GM23338 (cell line): ENCODE results near the gene MYO9A. TPM values are rescaled to one million over a fixed set of nuclear protein-coding genes. Genes with fewer than 3 reads are reported as not detected.

ENCODE experiments used
- ATAC-seq: fragments of 200-7000 bp; cut with Tn5 transposase; 3 replicates; pipeline ENCODE4 v1.9.1; 2020
- DNase-seq: peaks from one replicate; pipeline ENCODE4 v3.0.0-alpha.2; 2015; ENCODE audit warnings: low spot score
- H2AFZ ChIP-seq: fragments of 200-600 bp; sonication (generic); 2 replicates; pipeline ENCODE4 v1.8.0; 2016; ENCODE audit warnings: antibody characterized with exemption, mild to moderate bottlenecking, moderate library complexity
- H3F3A ChIP-seq: fragments of 200-600 bp; sonication (generic); replicated peaks from 2 replicates; pipeline ENCODE4 v1.8.0; 2017; ENCODE audit warnings: antibody characterized with exemption, mixed run types, low read depth
- H3K27ac ChIP-seq: fragments of 200-600 bp; sonication (generic); 2 replicates; pipeline ENCODE4 v1.6.1; 2016; ENCODE audit warnings: low read depth
- H3K27me3 ChIP-seq: fragments of 200-600 bp; sonication (generic); 2 replicates; pipeline ENCODE4 v1.8.0; 2016; ENCODE audit warnings: mild to moderate bottlenecking, mixed run types, moderate library complexity; ENCODE audit not compliant: insufficient read depth
- H3K36me3 ChIP-seq: fragments of 200-600 bp; sonication (generic); 2 replicates; pipeline ENCODE4 v1.8.0; 2016; ENCODE audit warnings: mild to moderate bottlenecking; ENCODE audit not compliant: insufficient read depth
- H3K4me1 ChIP-seq: fragments of 200-600 bp; sonication (generic); 2 replicates; pipeline ENCODE4 v1.8.0; 2016; ENCODE audit warnings: mild to moderate bottlenecking, moderate library complexity; ENCODE audit not compliant: insufficient read depth
- H3K4me2 ChIP-seq: fragments of 200-600 bp; sonication (generic); 2 replicates; pipeline ENCODE4 v1.7.1; 2017; ENCODE audit warnings: mixed run types
- H3K4me3 ChIP-seq: fragments of 200-600 bp; sonication (generic); 2 replicates; pipeline ENCODE4 v1.6.1; 2016; ENCODE audit warnings: mixed run types
- H3K79me2 ChIP-seq: fragments of 200-600 bp; sonication (generic); replicated peaks from 2 replicates; pipeline ENCODE4 v1.8.0; 2017; ENCODE audit warnings: mild to moderate bottlenecking; ENCODE audit not compliant: insufficient read depth
- H3K9me2 ChIP-seq: fragments of 200-600 bp; sonication (generic); 2 replicates; pipeline ENCODE4 v1.8.0; 2017; ENCODE audit not compliant: insufficient read depth
- H4K20me1 ChIP-seq: fragments of 200-600 bp; sonication (generic); replicated peaks from 2 replicates; pipeline ENCODE4 v1.8.0; 2017; ENCODE audit warnings: mild to moderate bottlenecking; ENCODE audit not compliant: insufficient read depth
- H3K27ac Mint-ChIP-seq: 2 replicates; pipeline ENCODE4 v1.8.0; 2020; ENCODE audit warnings: inconsistent platforms, mild to moderate bottlenecking, moderate library complexity, mixed read lengths
- H3K27me3 Mint-ChIP-seq: 3 replicates; pipeline ENCODE4 v1.8.0; 2022; ENCODE audit warnings: low read depth, mild to moderate bottlenecking, moderate library complexity, mixed read lengths, inconsistent platforms; ENCODE audit not compliant: insufficient read depth, poor library complexity
- H3K36me3 Mint-ChIP-seq: 3 replicates; pipeline ENCODE4 v1.8.0; 2021; ENCODE audit warnings: low read depth, mild to moderate bottlenecking, inconsistent platforms, moderate library complexity, mixed read lengths
- H3K4me1 Mint-ChIP-seq: 3 replicates; pipeline ENCODE4 v1.8.0; 2020; ENCODE audit warnings: mild to moderate bottlenecking, inconsistent platforms, mixed read lengths
- H3K4me3 Mint-ChIP-seq: 3 replicates; pipeline ENCODE4 v1.8.0; 2021; ENCODE audit warnings: moderate library complexity, mild to moderate bottlenecking, inconsistent platforms, mixed read lengths
- H3K9me3 Mint-ChIP-seq: 3 replicates; pipeline ENCODE4 v1.8.0; 2020; ENCODE audit warnings: moderate library complexity, mild to moderate bottlenecking, inconsistent platforms, mixed read lengths
- CREB1 ChIP-seq: fragments of 250-450 bp; sonication (Bioruptor Pico); IDR thresholded peaks from 2 replicates; pipeline ENCODE4 v1.5.0; 2020; ENCODE audit warnings: low read depth, mild to moderate bottlenecking, moderate library complexity
- CTCF ChIP-seq, 2 experiments: fragments of 200-600 bp in 1 of 2; sonication (generic) in 1 of 2; conservative IDR thresholded peaks; 2 replicates each; pipeline versions ENCODE4 v1.5.1 to v1.6.1; 2016 to 2017; ENCODE audit warnings: antibody characterized with exemption in 2 of 2, low read depth in 2 of 2, mild to moderate bottlenecking in 2 of 2, moderate library complexity in 1 of 2
- ETS1 ChIP-seq: IDR thresholded peaks from 2 replicates; pipeline ENCODE4 v1.6.1; 2016; ENCODE audit warnings: antibody characterized with exemption
- EZH2 ChIP-seq: fragments of 200-600 bp; sonication (generic); IDR thresholded peaks from one replicate; pipeline ENCODE4 v1.8.0; 2017; ENCODE audit warnings: antibody characterized with exemption, mild to moderate bottlenecking, low read depth; ENCODE audit not compliant: unreplicated experiment
- EZH2phosphoT487 ChIP-seq: fragments of 200-600 bp; sonication (generic); IDR thresholded peaks from one replicate; pipeline ENCODE4 v1.8.1; 2018; ENCODE audit warnings: antibody characterized with exemption; ENCODE audit not compliant: unreplicated experiment
- JUNB ChIP-seq: IDR thresholded peaks from one replicate; pipeline ENCODE4 v1.6.1; 2016; ENCODE audit warnings: antibody characterized with exemption; ENCODE audit not compliant: unreplicated experiment
- NANOG ChIP-seq: IDR thresholded peaks from 2 replicates; pipeline ENCODE4 v1.6.1; 2016; ENCODE audit warnings: antibody characterized with exemption, borderline replicate concordance
- POLR2AphosphoS5 ChIP-seq: IDR thresholded peaks from 2 replicates; pipeline ENCODE4 v1.6.1; 2016; ENCODE audit warnings: antibody characterized with exemption, low read depth
- REST ChIP-seq: IDR thresholded peaks from one replicate; pipeline ENCODE4 v1.6.1; 2018; ENCODE audit warnings: antibody characterized with exemption; ENCODE audit not compliant: unreplicated experiment
- STAT1 ChIP-seq: IDR thresholded peaks from one replicate; pipeline ENCODE4 v1.6.1; 2016; ENCODE audit warnings: antibody characterized with exemption; ENCODE audit not compliant: unreplicated experiment
- ZNF114 ChIP-seq: fragments of 250-450 bp; sonication (Bioruptor Pico); IDR thresholded peaks from 2 replicates; pipeline ENCODE4 v1.5.0; 2020; ENCODE audit warnings: mild to moderate bottlenecking, moderate library complexity
- ZNF331 ChIP-seq: fragments of 250-450 bp; sonication (Bioruptor Pico); IDR thresholded peaks from 2 replicates; pipeline ENCODE4 v1.5.0; 2020; ENCODE audit warnings: low read depth, mild to moderate bottlenecking, moderate library complexity
- ZNF462 ChIP-seq: fragments of 250-450 bp; sonication (Bioruptor Pico); IDR thresholded peaks from 2 replicates; pipeline ENCODE4 v1.5.0; 2020; ENCODE audit warnings: mild to moderate bottlenecking, moderate library complexity
- polyA plus RNA-seq: library from polyadenylated mRNA; unstranded; fragments of >200 nt; fragmentation: Nextera tagmentation; extraction: Ambion mirVana; gene quantifications from 2 replicates; pipeline ENCODE4 v1.2.1, GENCODE V29; 2016
- total RNA-seq: library from RNA; depleted of rRNA; stranded (reverse); fragments of >200 nt; shearing (Covaris generic); gene quantifications from 2 replicates; pipeline ENCODE4 v1.2.3, GENCODE V29; 2014

Gene MYO9A
- total and polyA plus RNA-seq, 2 experiments from 2014 or later = 11.6 to 32.8 TPM

GRCh38 chr15:71934446-71934845 lies 183.5 kb downstream of the MYO9A start (continued):
- TF ChIP-seq ZNF462 (CRISPR knock-in tag) = no peak

- H3K27me3 Mint-ChIP-seq = no peaks in the 10 kb centered on the region
- Histone ChIP-seq H3K27me3 (no peaks in the 10 kb centered on the region), H3K4me2 (no peak overlapping the region), H4K20me1 (no peaks in the 10 kb centered on the region), H3K9me2 (no peaks in the 10 kb centered on the region), H3K4me3 (no peak overlapping the region), H3K4me1 (no peaks in the 10 kb centered on the region), H2AFZ (no peak overlapping the region), H3K79me2 (no peaks in the 10 kb centered on the region), H3F3A (no peaks in the 10 kb centered on the region), H3K27ac (no peak overlapping the region), H3K36me3 (peaks cover 4% of the 10 kb centered on the region; the same call in 1 of the 2 replicates)
- no peak for DNase-seq
- no peak overlapping the region for H3K4me3 Mint-ChIP-seq
- H3K4me1 Mint-ChIP-seq = no peaks in the 10 kb centered on the region
- ATAC-seq = no peak
- H3K27ac Mint-ChIP-seq = no peak overlapping the region
- peaks cover 17% of the 10 kb centered on the region; the same call in 2 of the 3 replicates for H3K36me3 Mint-ChIP-seq
- peaks cover 12% of the 10 kb centered on the region for H3K9me3 Mint-ChIP-seq
- TF ChIP-seq ZNF114 (CRISPR knock-in tag) (no peak), REST (no peak), ZNF331 (CRISPR knock-in tag) (no peak), JUNB (no peak), ETS1 (no peak), STAT1 (no peak), CTCF (conservative IDR thresholded peaks at IDR 0.05; ENCODE audit: low read depth in 2 of 2) (no peak), EZH2 (no peak), NANOG (no peak), EZH2phosphoT487 (no peak), POLR2AphosphoS5 (no peak), CREB1 (CRISPR knock-in tag) (no peak)
Observed at GRCh38 chr15:71932689-71933088, 185.3 kb downstream of the MYO9A start.
